ENCODE results near the gene ABCC4. TPM values are rescaled to one million over a fixed set of nuclear protein-coding genes. Genes with fewer than 3 reads are reported as not detected.

The ABCC4 gene
- total and polyA plus RNA-seq, 2 experiments from 2014 or later, result 4.3 to 12.2 TPM

DNA sequence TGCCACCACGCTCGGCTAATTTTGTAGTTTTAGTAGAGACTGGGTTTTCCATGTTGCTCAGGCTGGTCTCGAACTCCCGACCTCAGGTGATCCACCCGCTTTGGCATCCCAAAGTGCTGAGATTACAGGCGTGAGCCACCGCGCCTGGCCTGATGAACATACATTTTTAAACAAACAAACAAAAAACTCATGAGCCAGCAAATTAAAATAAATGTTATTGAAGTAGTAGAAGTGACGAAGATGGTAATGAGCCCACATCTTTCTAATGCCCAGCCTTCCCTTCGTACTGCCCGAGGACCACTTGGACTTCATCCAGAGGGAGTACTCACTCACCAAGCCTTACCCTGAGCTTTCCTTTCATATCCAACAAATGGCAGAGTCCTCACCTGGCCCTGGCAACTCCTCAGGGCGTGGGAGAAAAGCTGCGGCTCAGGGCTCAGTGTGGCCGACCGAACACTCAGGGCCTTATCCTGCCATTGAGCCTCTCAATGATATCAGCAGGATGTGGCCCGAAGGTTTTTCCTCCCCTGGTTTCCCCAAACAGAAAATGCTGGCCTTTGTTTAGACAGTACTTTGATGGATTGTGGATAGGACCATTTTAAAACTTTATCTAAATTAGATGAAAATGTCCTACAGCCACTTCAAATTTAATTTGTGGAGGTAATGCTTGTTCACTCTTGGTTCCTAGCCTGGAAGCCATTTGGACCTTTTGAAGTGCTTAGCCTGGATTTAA lies 22.8 kb upstream of the ABCC4 start:
- Histone ChIP-seq H3K4me1 (ENCODE audit: insufficient read depth) (no peaks in the 10 kb centered on the region), H3K79me2 (replicated peaks; ENCODE audit: insufficient read depth) (no peaks in the 10 kb centered on the region), H4K20me1 (replicated peaks; ENCODE audit: insufficient read depth) (no peaks in the 10 kb centered on the region), H3K4me3 (no peak overlapping the region), H3K4me2 (no peak overlapping the region), H2AFZ (0 out of 2 replicates have a peak overlapping the region, but pooled peaks have one; percentile 73), H3K9me2 (ENCODE audit: insufficient read depth) (no peaks in the 10 kb centered on the region), H3K36me3 (ENCODE audit: insufficient read depth) (no peaks in the 10 kb centered on the region), H3K27me3 (ENCODE audit: insufficient read depth) (no peaks in the 10 kb centered on the region), H3F3A (replicated peaks; ENCODE audit: low read depth) (no peaks in the 10 kb centered on the region), H3K27ac (ENCODE audit: low read depth) (no peak overlapping the region)
- Mint-ChIP-seq H3K36me3 (ENCODE audit: low read depth) (no peaks in the 10 kb centered on the region; the same call in 2 of the 3 replicates), H3K9me3 (no peaks in the 10 kb centered on the region; the same call in 2 of the 3 replicates), H3K27me3 (ENCODE audit: insufficient read depth, low read depth, poor library complexity) (peaks cover 2% of the 10 kb centered on the region), H3K27ac (no peak overlapping the region), H3K4me1 (no peaks in the 10 kb centered on the region), H3K4me3 (no peak overlapping the region)
- ATAC-seq (no peak), DNase-seq (ENCODE audit: low spot score) (no peak)
- TF ChIP-seq, protein P1, sequence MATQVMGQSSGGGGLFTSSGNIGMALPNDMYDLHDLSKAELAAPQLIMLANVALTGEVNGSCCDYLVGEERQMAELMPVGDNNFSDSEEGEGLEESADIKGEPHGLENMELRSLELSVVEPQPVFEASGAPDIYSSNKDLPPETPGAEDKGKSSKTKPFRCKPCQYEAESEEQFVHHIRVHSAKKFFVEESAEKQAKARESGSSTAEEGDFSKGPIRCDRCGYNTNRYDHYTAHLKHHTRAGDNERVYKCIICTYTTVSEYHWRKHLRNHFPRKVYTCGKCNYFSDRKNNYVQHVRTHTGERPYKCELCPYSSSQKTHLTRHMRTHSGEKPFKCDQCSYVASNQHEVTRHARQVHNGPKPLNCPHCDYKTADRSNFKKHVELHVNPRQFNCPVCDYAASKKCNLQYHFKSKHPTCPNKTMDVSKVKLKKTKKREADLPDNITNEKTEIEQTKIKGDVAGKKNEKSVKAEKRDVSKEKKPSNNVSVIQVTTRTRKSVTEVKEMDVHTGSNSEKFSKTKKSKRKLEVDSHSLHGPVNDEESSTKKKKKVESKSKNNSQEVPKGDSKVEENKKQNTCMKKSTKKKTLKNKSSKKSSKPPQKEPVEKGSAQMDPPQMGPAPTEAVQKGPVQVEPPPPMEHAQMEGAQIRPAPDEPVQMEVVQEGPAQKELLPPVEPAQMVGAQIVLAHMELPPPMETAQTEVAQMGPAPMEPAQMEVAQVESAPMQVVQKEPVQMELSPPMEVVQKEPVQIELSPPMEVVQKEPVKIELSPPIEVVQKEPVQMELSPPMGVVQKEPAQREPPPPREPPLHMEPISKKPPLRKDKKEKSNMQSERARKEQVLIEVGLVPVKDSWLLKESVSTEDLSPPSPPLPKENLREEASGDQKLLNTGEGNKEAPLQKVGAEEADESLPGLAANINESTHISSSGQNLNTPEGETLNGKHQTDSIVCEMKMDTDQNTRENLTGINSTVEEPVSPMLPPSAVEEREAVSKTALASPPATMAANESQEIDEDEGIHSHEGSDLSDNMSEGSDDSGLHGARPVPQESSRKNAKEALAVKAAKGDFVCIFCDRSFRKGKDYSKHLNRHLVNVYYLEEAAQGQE (IDR thresholded peaks at IDR 0.05; ENCODE audit: unreplicated experiment), result no peak
- TF ChIP-seq POLR2AphosphoS5 (IDR thresholded peaks at IDR 0.05; ENCODE audit: low read depth) (no peak), STAT1 (IDR thresholded peaks at IDR 0.05; ENCODE audit: unreplicated experiment) (no peak), CREB1 (CRISPR knock-in tag; IDR thresholded peaks at IDR 0.05; ENCODE audit: low read depth) (no peak), ZNF331 (CRISPR knock-in tag; IDR thresholded peaks at IDR 0.05; ENCODE audit: low read depth) (no peak), EZH2 (IDR thresholded peaks at IDR 0.05; ENCODE audit: low read depth, unreplicated experiment) (no peak), NANOG (IDR thresholded peaks at IDR 0.05; ENCODE audit: borderline replicate concordance) (no peak), JUNB (IDR thresholded peaks at IDR 0.05; ENCODE audit: unreplicated experiment) (no peak), ZNF114 (CRISPR knock-in tag; IDR thresholded peaks at IDR 0.05) (no peak), EZH2phosphoT487 (IDR thresholded peaks at IDR 0.05; ENCODE audit: unreplicated experiment) (no peak)
- TF ChIP-seq, protein P2, sequence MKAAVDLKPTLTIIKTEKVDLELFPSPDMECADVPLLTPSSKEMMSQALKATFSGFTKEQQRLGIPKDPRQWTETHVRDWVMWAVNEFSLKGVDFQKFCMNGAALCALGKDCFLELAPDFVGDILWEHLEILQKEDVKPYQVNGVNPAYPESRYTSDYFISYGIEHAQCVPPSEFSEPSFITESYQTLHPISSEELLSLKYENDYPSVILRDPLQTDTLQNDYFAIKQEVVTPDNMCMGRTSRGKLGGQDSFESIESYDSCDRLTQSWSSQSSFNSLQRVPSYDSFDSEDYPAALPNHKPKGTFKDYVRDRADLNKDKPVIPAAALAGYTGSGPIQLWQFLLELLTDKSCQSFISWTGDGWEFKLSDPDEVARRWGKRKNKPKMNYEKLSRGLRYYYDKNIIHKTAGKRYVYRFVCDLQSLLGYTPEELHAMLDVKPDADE (IDR thresholded peaks at IDR 0.05), result no peak
- TF ChIP-seq, protein P3, sequence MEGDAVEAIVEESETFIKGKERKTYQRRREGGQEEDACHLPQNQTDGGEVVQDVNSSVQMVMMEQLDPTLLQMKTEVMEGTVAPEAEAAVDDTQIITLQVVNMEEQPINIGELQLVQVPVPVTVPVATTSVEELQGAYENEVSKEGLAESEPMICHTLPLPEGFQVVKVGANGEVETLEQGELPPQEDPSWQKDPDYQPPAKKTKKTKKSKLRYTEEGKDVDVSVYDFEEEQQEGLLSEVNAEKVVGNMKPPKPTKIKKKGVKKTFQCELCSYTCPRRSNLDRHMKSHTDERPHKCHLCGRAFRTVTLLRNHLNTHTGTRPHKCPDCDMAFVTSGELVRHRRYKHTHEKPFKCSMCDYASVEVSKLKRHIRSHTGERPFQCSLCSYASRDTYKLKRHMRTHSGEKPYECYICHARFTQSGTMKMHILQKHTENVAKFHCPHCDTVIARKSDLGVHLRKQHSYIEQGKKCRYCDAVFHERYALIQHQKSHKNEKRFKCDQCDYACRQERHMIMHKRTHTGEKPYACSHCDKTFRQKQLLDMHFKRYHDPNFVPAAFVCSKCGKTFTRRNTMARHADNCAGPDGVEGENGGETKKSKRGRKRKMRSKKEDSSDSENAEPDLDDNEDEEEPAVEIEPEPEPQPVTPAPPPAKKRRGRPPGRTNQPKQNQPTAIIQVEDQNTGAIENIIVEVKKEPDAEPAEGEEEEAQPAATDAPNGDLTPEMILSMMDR (conservative IDR thresholded peaks at IDR 0.05; ENCODE audit: low read depth in 2 of 2), result no peak
- TF ChIP-seq, protein P4, sequence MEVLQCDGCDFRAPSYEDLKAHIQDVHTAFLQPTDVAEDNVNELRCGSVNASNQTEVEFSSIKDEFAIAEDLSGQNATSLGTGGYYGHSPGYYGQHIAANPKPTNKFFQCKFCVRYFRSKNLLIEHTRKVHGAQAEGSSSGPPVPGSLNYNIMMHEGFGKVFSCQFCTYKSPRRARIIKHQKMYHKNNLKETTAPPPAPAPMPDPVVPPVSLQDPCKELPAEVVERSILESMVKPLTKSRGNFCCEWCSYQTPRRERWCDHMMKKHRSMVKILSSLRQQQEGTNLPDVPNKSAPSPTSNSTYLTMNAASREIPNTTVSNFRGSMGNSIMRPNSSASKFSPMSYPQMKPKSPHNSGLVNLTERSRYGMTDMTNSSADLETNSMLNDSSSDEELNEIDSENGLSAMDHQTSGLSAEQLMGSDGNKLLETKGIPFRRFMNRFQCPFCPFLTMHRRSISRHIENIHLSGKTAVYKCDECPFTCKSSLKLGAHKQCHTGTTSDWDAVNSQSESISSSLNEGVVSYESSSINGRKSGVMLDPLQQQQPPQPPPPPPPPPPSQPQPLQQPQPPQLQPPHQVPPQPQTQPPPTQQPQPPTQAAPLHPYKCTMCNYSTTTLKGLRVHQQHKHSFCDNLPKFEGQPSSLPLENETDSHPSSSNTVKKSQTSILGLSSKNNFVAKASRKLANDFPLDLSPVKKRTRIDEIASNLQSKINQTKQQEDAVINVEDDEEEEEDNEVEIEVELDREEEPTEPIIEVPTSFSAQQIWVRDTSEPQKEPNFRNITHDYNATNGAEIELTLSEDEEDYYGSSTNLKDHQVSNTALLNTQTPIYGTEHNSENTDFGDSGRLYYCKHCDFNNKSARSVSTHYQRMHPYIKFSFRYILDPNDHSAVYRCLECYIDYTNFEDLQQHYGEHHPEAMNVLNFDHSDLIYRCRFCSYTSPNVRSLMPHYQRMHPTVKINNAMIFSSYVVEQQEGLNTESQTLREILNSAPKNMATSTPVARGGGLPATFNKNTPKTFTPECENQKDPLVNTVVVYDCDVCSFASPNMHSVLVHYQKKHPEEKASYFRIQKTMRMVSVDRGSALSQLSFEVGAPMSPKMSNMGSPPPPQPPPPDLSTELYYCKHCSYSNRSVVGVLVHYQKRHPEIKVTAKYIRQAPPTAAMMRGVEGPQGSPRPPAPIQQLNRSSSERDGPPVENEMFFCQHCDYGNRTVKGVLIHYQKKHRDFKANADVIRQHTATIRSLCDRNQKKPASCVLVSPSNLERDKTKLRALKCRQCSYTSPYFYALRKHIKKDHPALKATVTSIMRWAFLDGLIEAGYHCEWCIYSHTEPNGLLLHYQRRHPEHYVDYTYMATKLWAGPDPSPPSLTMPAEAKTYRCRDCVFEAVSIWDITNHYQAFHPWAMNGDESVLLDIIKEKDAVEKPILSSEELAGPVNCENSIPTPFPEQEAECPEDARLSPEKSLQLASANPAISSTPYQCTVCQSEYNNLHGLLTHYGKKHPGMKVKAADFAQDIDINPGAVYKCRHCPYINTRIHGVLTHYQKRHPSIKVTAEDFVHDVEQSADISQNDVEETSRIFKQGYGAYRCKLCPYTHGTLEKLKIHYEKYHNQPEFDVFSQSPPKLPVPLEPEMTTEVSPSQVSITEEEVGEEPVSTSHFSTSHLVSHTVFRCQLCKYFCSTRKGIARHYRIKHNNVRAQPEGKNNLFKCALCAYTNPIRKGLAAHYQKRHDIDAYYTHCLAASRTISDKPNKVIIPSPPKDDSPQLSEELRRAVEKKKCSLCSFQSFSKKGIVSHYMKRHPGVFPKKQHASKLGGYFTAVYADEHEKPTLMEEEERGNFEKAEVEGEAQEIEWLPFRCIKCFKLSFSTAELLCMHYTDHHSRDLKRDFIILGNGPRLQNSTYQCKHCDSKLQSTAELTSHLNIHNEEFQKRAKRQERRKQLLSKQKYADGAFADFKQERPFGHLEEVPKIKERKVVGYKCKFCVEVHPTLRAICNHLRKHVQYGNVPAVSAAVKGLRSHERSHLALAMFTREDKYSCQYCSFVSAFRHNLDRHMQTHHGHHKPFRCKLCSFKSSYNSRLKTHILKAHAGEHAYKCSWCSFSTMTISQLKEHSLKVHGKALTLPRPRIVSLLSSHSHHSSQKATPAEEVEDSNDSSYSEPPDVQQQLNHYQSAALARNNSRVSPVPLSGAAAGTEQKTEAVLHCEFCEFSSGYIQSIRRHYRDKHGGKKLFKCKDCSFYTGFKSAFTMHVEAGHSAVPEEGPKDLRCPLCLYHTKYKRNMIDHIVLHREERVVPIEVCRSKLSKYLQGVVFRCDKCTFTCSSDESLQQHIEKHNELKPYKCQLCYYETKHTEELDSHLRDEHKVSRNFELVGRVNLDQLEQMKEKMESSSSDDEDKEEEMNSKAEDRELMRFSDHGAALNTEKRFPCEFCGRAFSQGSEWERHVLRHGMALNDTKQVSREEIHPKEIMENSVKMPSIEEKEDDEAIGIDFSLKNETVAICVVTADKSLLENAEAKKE (CRISPR knock-in tag; IDR thresholded peaks at IDR 0.05), result no peak
